ENCODE measurements around the gene POMZP3.
"Not testable (repeated sequence)": the region's sequence is repeated elsewhere in the genome, so short reads cannot be mapped to it uniquely, and the experiment has no call there.

POMZP3 gene

GRCh38 chr7:76591033-76591432, 36.0 kb downstream of the POMZP3 start:
- not testable (repeated sequence) for H4K20me1 ChIP-seq (ENCODE audit: insufficient read depth, low read length); H3K27me3 ChIP-seq (ENCODE audit: insufficient read depth, low read length); H3F3A ChIP-seq (ENCODE audit: insufficient read depth, low read length); H3K9me2 ChIP-seq (ENCODE audit: low read depth, low read length); H2AFZ ChIP-seq (ENCODE audit: low read length); H3K9ac ChIP-seq (ENCODE audit: low read length); H3K4me3 ChIP-seq (ENCODE audit: low read depth, low read length, poor library complexity, severe bottlenecking); H3K79me2 ChIP-seq (ENCODE audit: insufficient read depth, low read length); H3K9me3 ChIP-seq (ENCODE audit: low read length); H3K36me3 ChIP-seq (ENCODE audit: insufficient read depth, low read length)
- Histone ChIP-seq H3K4me2 (ENCODE audit: low read length) (peak overlapping the region; percentile 11; the same call in 1 of the 2 replicates), H3K4me1 (ENCODE audit: insufficient read depth, low read length, severe bottlenecking) (peaks cover 23% of the 10 kb centered on the region), H3K27ac (ENCODE audit: low read depth, low read length, poor library complexity, severe bottlenecking) (peak overlapping the region; percentile 62)

GRCh38 chr7:76588586-76588985, 38.5 kb downstream of the POMZP3 start:
- H3K79me2 ChIP-seq (ENCODE audit: insufficient read depth, low read length): not testable (repeated sequence)

GRCh38 chr7:76586585-76587315, 40.3 kb downstream of the POMZP3 start:
- H3K27me3 ChIP-seq (ENCODE audit: insufficient read depth, low read length); H3K4me2 ChIP-seq (ENCODE audit: low read length); H3K9me2 ChIP-seq (ENCODE audit: low read depth, low read length); H3K27ac ChIP-seq (ENCODE audit: low read depth, low read length, poor library complexity, severe bottlenecking); H2AFZ ChIP-seq (ENCODE audit: low read length); H3K4me3 ChIP-seq (ENCODE audit: low read depth, low read length, poor library complexity, severe bottlenecking); H3K79me2 ChIP-seq (ENCODE audit: insufficient read depth, low read length); H3K9ac ChIP-seq (ENCODE audit: low read length); H3F3A ChIP-seq (ENCODE audit: insufficient read depth, low read length); H3K9me3 ChIP-seq (ENCODE audit: low read length); H3K36me3 ChIP-seq (ENCODE audit: insufficient read depth, low read length); H4K20me1 ChIP-seq (ENCODE audit: insufficient read depth, low read length): not testable (repeated sequence)
- peaks cover 15% of the 10 kb centered on the region for H3K4me1 ChIP-seq (ENCODE audit: insufficient read depth, low read length, severe bottlenecking)

More at GRCh38 chr7:76588586-76588985, 38.5 kb downstream of the POMZP3 start:
- not testable (repeated sequence) for H3K4me2 ChIP-seq (ENCODE audit: low read length); H3K27me3 ChIP-seq (ENCODE audit: insufficient read depth, low read length); H4K20me1 ChIP-seq (ENCODE audit: insufficient read depth, low read length); H3K27ac ChIP-seq (ENCODE audit: low read depth, low read length, poor library complexity, severe bottlenecking); H3K9me2 ChIP-seq (ENCODE audit: low read depth, low read length); H3F3A ChIP-seq (ENCODE audit: insufficient read depth, low read length); H3K9me3 ChIP-seq (ENCODE audit: low read length); H2AFZ ChIP-seq (ENCODE audit: low read length); H3K9ac ChIP-seq (ENCODE audit: low read length); H3K4me3 ChIP-seq (ENCODE audit: low read depth, low read length, poor library complexity, severe bottlenecking); H3K36me3 ChIP-seq (ENCODE audit: insufficient read depth, low read length)
- peaks cover 23% of the 10 kb centered on the region for H3K4me1 ChIP-seq (ENCODE audit: insufficient read depth, low read length, severe bottlenecking)

- not testable (repeated sequence) for H3K36me3 ChIP-seq (ENCODE audit: insufficient read depth, low read length); H3K4me2 ChIP-seq (ENCODE audit: low read length); H3F3A ChIP-seq (ENCODE audit: insufficient read depth, low read length); H3K9me3 ChIP-seq (ENCODE audit: low read length); H4K20me1 ChIP-seq (ENCODE audit: insufficient read depth, low read length); H3K9ac ChIP-seq (ENCODE audit: low read length); H3K27me3 ChIP-seq (ENCODE audit: insufficient read depth, low read length); H3K4me3 ChIP-seq (ENCODE audit: low read depth, low read length, poor library complexity, severe bottlenecking); H2AFZ ChIP-seq (ENCODE audit: low read length); H3K79me2 ChIP-seq (ENCODE audit: insufficient read depth, low read length); H3K27ac ChIP-seq (ENCODE audit: low read depth, low read length, poor library complexity, severe bottlenecking); H3K9me2 ChIP-seq (ENCODE audit: low read depth, low read length); H3K4me1 ChIP-seq (ENCODE audit: insufficient read depth, low read length, severe bottlenecking)
These were observed 43.3 kb downstream of the POMZP3 start for GRCh38 chr7:76583636-76584281.

GRCh38 chr7:76582848-76583631, 44.0 kb downstream of the POMZP3 start:
- not testable (repeated sequence) for H3K9me2 ChIP-seq (ENCODE audit: low read depth, low read length); H4K20me1 ChIP-seq (ENCODE audit: insufficient read depth, low read length); H3K27ac ChIP-seq (ENCODE audit: low read depth, low read length, poor library complexity, severe bottlenecking); H3K4me3 ChIP-seq (ENCODE audit: low read depth, low read length, poor library complexity, severe bottlenecking); H3K27me3 ChIP-seq (ENCODE audit: insufficient read depth, low read length); H2AFZ ChIP-seq (ENCODE audit: low read length); H3K4me1 ChIP-seq (ENCODE audit: insufficient read depth, low read length, severe bottlenecking); H3K36me3 ChIP-seq (ENCODE audit: insufficient read depth, low read length); H3K9ac ChIP-seq (ENCODE audit: low read length); H3K4me2 ChIP-seq (ENCODE audit: low read length); H3K79me2 ChIP-seq (ENCODE audit: insufficient read depth, low read length); H3F3A ChIP-seq (ENCODE audit: insufficient read depth, low read length); H3K9me3 ChIP-seq (ENCODE audit: low read length)

- not testable (repeated sequence) for H3K79me2 ChIP-seq (ENCODE audit: insufficient read depth, low read length); H3K9me3 ChIP-seq (ENCODE audit: low read length); H3K36me3 ChIP-seq (ENCODE audit: insufficient read depth, low read length); H3K9me2 ChIP-seq (ENCODE audit: low read depth, low read length); H3F3A ChIP-seq (ENCODE audit: insufficient read depth, low read length); H3K27ac ChIP-seq (ENCODE audit: low read depth, low read length, poor library complexity, severe bottlenecking); H4K20me1 ChIP-seq (ENCODE audit: insufficient read depth, low read length); H3K4me3 ChIP-seq (ENCODE audit: low read depth, low read length, poor library complexity, severe bottlenecking); H2AFZ ChIP-seq (ENCODE audit: low read length); H3K4me2 ChIP-seq (ENCODE audit: low read length); H3K9ac ChIP-seq (ENCODE audit: low read length); H3K27me3 ChIP-seq (ENCODE audit: insufficient read depth, low read length); H3K4me1 ChIP-seq (ENCODE audit: insufficient read depth, low read length, severe bottlenecking)
These were observed 51.0 kb downstream of the POMZP3 start for GRCh38 chr7:76575919-76576655.

GRCh38 chr7:76575431-76575830, 51.6 kb downstream of the POMZP3 start:
- H3K4me2 ChIP-seq (ENCODE audit: low read length); H4K20me1 ChIP-seq (ENCODE audit: insufficient read depth, low read length); H3K9ac ChIP-seq (ENCODE audit: low read length); H3K9me2 ChIP-seq (ENCODE audit: low read depth, low read length); H3K9me3 ChIP-seq (ENCODE audit: low read length); H3K79me2 ChIP-seq (ENCODE audit: insufficient read depth, low read length); H3K4me1 ChIP-seq (ENCODE audit: insufficient read depth, low read length, severe bottlenecking); H3F3A ChIP-seq (ENCODE audit: insufficient read depth, low read length); H3K27ac ChIP-seq (ENCODE audit: low read depth, low read length, poor library complexity, severe bottlenecking); H3K4me3 ChIP-seq (ENCODE audit: low read depth, low read length, poor library complexity, severe bottlenecking); H2AFZ ChIP-seq (ENCODE audit: low read length); H3K36me3 ChIP-seq (ENCODE audit: insufficient read depth, low read length); H3K27me3 ChIP-seq (ENCODE audit: insufficient read depth, low read length): not testable (repeated sequence)

Data from OCI-LY1 (cell line).